SK-N-SH (cell line): ENCODE measurements around the gene SPOCK1.

Experiments used
- CTCF ChIP-seq: fragments of 200-600 bp; sonication (generic); IDR thresholded peaks from 2 replicates; pipeline ENCODE4 v1.6.1; 2017; ENCODE audit warnings: antibody characterized with exemption, mild to moderate bottlenecking, moderate library complexity
- EP300 ChIP-seq, 2 experiments: IDR thresholded peaks; 2 replicates each; pipeline versions ENCODE4 v1.4.0 to v1.6.1; 2012; ENCODE audit warnings: borderline replicate concordance in 1 of 2, low read depth in 1 of 2, low read length in 1 of 2
- EZH2phosphoT487 ChIP-seq: fragments of 200-600 bp; sonication (generic); IDR thresholded peaks from 2 replicates; pipeline ENCODE4 v1.6.1; 2017; ENCODE audit warnings: low read depth, mixed run types, mild to moderate bottlenecking, antibody characterized with exemption, moderate library complexity, borderline replicate concordance
- MAX ChIP-seq: IDR thresholded peaks from 2 replicates; pipeline ENCODE4 v1.4.0; 2012; ENCODE audit warnings: low read depth
- MXI1 ChIP-seq: IDR thresholded peaks from 2 replicates; pipeline ENCODE4 v1.6.1; 2012; ENCODE audit warnings: mild to moderate bottlenecking, low read depth, low read length, improper control_type of control experiment
- POLR2AphosphoS5 ChIP-seq: IDR thresholded peaks from 2 replicates; pipeline ENCODE4 v1.6.1; 2012; ENCODE audit warnings: low read depth, low read length
- RFX5 ChIP-seq: IDR thresholded peaks from 2 replicates; pipeline ENCODE4 v1.6.1; 2012; ENCODE audit warnings: mild to moderate bottlenecking, improper control_type of control experiment, low read length
- SMC3 ChIP-seq: IDR thresholded peaks from 2 replicates; pipeline ENCODE4 v1.6.1; 2012; ENCODE audit warnings: low read depth, low read length, improper control_type of control experiment
- TEAD4 ChIP-seq: IDR thresholded peaks from 2 replicates; pipeline ENCODE4 v1.4.0; 2012; ENCODE audit warnings: mild to moderate bottlenecking, borderline replicate concordance; ENCODE audit not compliant: insufficient read depth
- USF1 ChIP-seq: IDR thresholded peaks from 2 replicates; pipeline ENCODE4 v1.4.0; 2012; ENCODE audit warnings: low read depth, borderline replicate concordance
- YY1 ChIP-seq: IDR thresholded peaks from 2 replicates; pipeline ENCODE4 v1.4.0; 2012; ENCODE audit warnings: low read depth, mild to moderate bottlenecking

- no peak for TF ChIP-seq CTCF
- no peak for TF ChIP-seq USF1
- no peak for TF ChIP-seq MXI1
- TF ChIP-seq EP300 (IDR thresholded peaks at IDR 0.05; ENCODE audit: borderline replicate concordance in 1 of 2, low read depth in 1 of 2, low read length in 1 of 2) = no peak
- TF ChIP-seq SMC3 = no peak
- no peak for TF ChIP-seq EZH2phosphoT487
- no peak for TF ChIP-seq POLR2AphosphoS5
- TF ChIP-seq TEAD4 = no peak
- TF ChIP-seq RFX5 = no peak
- TF ChIP-seq MAX = no peak
- TF ChIP-seq YY1 = no peak
Observed at GRCh38 chr5:137313526-137314175, 185.5 kb downstream of the SPOCK1 start.
